Measurements from ENCODE around the gene HSP90B1.

HSP90B1 gene

DNA sequence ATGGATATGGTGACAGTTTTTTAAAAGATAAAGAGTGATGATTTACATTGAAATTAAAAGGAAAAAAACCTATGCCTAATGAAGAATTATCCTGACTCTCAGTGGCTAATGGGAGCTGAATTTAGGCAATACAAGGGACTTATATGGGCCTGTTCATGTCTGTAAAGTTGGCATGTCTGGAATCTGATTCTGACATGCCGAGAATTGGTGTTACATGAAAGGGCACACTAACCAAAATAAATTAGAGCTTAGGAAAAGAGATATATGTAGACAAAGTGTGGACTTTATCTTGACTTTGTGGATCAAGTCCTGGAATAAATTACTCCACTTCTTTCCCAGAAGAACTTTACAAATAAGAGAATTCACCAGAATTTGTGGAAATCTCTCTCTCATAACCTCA, 36.5 kb downstream of the HSP90B1 start:
- TF ChIP-seq, protein P1, sequence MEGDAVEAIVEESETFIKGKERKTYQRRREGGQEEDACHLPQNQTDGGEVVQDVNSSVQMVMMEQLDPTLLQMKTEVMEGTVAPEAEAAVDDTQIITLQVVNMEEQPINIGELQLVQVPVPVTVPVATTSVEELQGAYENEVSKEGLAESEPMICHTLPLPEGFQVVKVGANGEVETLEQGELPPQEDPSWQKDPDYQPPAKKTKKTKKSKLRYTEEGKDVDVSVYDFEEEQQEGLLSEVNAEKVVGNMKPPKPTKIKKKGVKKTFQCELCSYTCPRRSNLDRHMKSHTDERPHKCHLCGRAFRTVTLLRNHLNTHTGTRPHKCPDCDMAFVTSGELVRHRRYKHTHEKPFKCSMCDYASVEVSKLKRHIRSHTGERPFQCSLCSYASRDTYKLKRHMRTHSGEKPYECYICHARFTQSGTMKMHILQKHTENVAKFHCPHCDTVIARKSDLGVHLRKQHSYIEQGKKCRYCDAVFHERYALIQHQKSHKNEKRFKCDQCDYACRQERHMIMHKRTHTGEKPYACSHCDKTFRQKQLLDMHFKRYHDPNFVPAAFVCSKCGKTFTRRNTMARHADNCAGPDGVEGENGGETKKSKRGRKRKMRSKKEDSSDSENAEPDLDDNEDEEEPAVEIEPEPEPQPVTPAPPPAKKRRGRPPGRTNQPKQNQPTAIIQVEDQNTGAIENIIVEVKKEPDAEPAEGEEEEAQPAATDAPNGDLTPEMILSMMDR (IDR thresholded peaks at IDR 0.05), result no peak
- DNase-seq (ENCODE audit: low spot score), result no peak
- Histone ChIP-seq H3K4me3 (peak overlapping the region; percentile 90), H3K27ac (peak overlapping the region; percentile 93 to 97)

DNA sequence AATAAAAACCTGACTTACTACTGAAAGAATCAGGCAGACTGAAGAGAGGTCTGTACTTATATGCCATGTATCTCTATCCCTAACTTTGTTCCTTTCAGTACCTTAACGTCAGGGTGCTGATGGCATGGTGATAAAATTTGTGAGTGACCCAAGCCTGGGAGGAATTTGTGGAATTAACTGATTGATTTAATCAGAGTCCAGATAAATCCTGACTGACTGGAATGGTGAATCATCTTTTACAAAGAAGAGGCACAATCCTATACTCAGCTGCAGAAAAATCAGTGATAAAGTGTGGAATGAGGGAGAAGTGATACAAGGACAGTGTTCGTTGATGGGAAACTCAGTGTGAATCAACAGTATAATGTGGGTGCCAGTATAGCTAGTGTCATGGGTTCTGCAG, 39.2 kb downstream of the HSP90B1 start:
- DNase-seq (ENCODE audit: low spot score), result no peak

DNA sequence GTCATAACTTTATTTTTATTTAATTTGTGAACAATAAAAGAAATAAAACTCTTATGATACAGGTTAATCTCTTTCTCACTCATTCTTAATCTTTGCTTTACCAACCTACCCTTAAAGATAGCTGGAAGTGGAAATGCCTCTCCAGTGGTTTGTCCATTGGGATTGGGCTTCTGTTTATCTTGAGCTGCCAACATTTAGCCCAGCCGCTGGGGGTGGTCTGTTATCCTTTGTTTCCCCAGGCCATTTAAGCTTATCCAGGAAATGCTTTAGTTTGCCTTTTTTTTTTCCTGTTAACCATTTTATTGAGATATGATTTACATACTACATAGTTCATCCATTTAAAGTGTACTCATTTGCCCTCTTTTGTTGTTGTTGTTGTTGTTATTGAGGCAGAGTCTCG, 43.7 kb downstream of the HSP90B1 start:
- TF ChIP-seq, protein P1 (IDR thresholded peaks at IDR 0.05), result no peak
- no peak overlapping the region for H3K27ac ChIP-seq
- no peak for DNase-seq (ENCODE audit: low spot score)
- no peak overlapping the region for H3K4me3 ChIP-seq

More for the DNA sequence above, 39.2 kb downstream of the HSP90B1 start:
- H3K27ac ChIP-seq, result peak overlapping the region in 1 of 2 donors; percentile 21
- TF ChIP-seq, protein P1 (IDR thresholded peaks at IDR 0.05), result no peak
- no peak overlapping the region for H3K4me3 ChIP-seq

DNA sequence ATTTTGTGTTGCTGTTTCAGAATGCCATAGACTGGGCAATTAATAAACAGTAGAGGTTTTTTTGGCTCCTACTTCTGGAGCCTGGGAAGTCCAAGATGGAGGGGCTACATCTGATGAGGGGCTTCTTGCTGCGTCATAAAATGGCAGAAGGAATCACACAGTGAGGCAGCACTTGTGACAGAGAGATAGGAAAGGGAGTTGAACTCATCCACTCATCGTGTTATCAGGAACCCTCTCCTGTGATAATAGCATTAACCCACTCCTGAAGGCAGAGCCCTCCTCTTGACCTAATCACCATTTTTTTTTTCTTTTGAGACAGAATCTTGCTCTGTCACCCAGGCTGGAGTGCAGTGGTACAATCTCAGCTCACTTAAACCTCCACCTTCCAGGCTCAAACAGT, 45.2 kb downstream of the HSP90B1 start:
- Histone ChIP-seq H3K27ac (no peak overlapping the region), H3K4me3 (no peak overlapping the region)
- DNase-seq (ENCODE audit: low spot score), result no peak
- TF ChIP-seq, protein P1 (IDR thresholded peaks at IDR 0.05), result no peak

DNA sequence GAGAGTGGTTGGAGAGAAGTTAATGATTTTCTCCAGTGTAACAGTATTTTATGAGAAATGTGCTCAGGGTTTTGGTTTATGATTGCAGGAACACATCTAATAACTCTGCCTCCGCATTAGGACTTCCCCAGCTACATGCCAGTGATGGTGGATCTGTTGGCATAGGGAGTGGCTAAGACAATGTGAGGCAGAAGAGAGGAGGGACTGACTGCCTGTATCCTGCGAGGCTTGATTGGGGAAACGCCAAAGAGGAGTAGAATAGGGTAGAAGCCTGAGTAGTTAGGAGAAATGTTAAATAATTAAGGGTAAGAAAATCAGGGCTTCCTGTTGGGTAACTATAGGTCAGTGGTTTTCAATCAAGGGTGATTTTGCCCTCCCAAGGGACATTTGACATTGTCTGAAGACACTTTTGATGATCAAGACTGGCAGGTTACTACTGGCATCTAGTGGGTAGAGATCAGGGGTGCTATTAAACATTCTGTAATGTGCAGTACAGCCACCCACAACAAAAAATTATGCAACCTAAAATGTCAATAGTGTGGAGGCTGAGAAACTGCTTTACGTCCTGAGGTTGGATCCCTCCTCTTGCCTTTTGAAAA, 48.3 kb downstream of the HSP90B1 start:
- TF ChIP-seq, protein P1 (IDR thresholded peaks at IDR 0.05), result no peak

DNA sequence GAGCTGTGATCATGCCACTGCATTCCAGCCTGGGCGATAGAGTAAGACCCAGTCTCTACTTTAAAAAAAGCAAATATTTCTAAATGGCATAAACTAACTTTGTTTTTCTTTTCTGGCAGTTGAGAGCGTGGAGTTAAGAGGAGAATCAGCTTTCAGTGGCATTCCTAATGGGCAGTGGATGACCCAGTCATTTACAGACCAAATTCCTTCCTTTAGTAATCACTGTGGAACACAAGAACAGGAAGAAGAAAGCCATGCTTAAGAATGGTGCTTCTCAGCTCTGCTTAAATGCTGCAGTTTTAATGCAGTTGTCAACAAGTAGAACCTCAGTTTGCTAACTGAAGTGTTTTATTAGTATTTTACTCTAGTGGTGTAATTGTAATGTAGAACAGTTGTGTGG, 56.6 kb downstream of the HSP90B1 start:
- TF ChIP-seq, protein P1 (IDR thresholded peaks at IDR 0.05), result no peak
- no peak for DNase-seq (ENCODE audit: low spot score)
- Histone ChIP-seq H3K4me3 (no peak overlapping the region), H3K27ac (no peak overlapping the region)

More for the DNA sequence above, 48.3 kb downstream of the HSP90B1 start:
- DNase-seq (ENCODE audit: low spot score), result no peak
- Histone ChIP-seq H3K27ac (no peak overlapping the region), H3K4me3 (no peak overlapping the region)

DNA sequence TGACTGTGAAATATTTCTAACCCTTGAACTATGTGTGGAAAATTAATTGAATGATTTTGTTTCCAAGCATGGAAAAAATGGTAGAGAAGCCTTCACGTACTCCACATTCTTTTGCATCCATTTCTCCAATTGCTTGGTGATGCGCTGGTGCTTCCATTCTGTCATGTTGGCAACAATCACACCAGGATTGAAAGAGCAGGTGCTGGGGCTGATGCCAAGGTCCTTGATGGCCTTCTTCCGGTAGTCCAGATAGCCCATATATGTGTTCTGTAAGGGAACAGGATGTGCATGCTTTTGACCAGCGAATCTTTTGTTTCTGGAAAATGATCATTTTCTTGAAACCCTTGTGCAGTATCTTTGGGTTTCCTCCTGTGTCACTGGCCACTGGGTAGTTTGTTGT, 64.0 kb downstream of the HSP90B1 start:
- no peak for DNase-seq (ENCODE audit: low spot score)
- TF ChIP-seq, protein P1 (IDR thresholded peaks at IDR 0.05), result no peak
- Histone ChIP-seq H3K4me3 (no peak overlapping the region), H3K27ac (no peak overlapping the region)

Measured in coronary artery (tissue), 2 donors.